Spleen (tissue), 7 donors: ENCODE data around the gene SYDE1.

ENCODE experiments used
- POLR2AphosphoS5 ChIP-seq, 3 donors: sonication (generic); formaldehyde crosslinking; IDR thresholded peaks; one replicate each; pipeline ENCODE4 v1.5.1; 2017; ENCODE audit warnings: antibody characterized with exemption in 3 of 3
- TF ChIP-seq, protein P1 (sequence below), 11 experiments: fragments of 200-600 bp in 7 of 11; fragments of 450-650 bp in 4 of 11; sonication (generic) in 4 of 11; IDR thresholded peaks in 8 of 11; conservative IDR thresholded peaks in 3 of 11; 1 replicate in 7 of 11; 2 replicates in 4 of 11; pipeline versions ENCODE4 v1.4.0 to v1.8.0; 2016 to 2021; ENCODE audit warnings: antibody characterized with exemption in 11 of 11, inconsistent platforms in 4 of 11, mild to moderate bottlenecking in 1 of 11
- donor health status: DM: no; HTN: no; CAD: no; lungs with moderate emphysema.
- donor health status: DM: no; HTN: no; CAD: no.
- donor health status: DM: no; HTN: no; CAD: no.

GRCh38 chr19:15105044-15105443, 2.2 kb upstream of the SYDE1 start:
- TF ChIP-seq, protein P1, sequence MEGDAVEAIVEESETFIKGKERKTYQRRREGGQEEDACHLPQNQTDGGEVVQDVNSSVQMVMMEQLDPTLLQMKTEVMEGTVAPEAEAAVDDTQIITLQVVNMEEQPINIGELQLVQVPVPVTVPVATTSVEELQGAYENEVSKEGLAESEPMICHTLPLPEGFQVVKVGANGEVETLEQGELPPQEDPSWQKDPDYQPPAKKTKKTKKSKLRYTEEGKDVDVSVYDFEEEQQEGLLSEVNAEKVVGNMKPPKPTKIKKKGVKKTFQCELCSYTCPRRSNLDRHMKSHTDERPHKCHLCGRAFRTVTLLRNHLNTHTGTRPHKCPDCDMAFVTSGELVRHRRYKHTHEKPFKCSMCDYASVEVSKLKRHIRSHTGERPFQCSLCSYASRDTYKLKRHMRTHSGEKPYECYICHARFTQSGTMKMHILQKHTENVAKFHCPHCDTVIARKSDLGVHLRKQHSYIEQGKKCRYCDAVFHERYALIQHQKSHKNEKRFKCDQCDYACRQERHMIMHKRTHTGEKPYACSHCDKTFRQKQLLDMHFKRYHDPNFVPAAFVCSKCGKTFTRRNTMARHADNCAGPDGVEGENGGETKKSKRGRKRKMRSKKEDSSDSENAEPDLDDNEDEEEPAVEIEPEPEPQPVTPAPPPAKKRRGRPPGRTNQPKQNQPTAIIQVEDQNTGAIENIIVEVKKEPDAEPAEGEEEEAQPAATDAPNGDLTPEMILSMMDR (IDR thresholded peaks at IDR 0.05 in 8 of 11, conservative IDR thresholded peaks at IDR 0.05 in 3 of 11) = no peak
- TF ChIP-seq POLR2AphosphoS5 (IDR thresholded peaks at IDR 0.05) = no peak
